GM18870 (cell line): Measurements from ENCODE around the gene EFTUD2.
"Not testable (repeated sequence)": the region's sequence is repeated elsewhere in the genome, so short reads cannot be mapped to it uniquely, and the experiment has no call there.

Source experiments
- ATAC-seq: cut with Tn5 transposase; IDR thresholded peaks from one replicate; pipeline ENCODE4 v1.9.1; 2021; ENCODE audit warnings: moderate library complexity; ENCODE audit not compliant: unreplicated experiment

The EFTUD2 gene

DNA sequence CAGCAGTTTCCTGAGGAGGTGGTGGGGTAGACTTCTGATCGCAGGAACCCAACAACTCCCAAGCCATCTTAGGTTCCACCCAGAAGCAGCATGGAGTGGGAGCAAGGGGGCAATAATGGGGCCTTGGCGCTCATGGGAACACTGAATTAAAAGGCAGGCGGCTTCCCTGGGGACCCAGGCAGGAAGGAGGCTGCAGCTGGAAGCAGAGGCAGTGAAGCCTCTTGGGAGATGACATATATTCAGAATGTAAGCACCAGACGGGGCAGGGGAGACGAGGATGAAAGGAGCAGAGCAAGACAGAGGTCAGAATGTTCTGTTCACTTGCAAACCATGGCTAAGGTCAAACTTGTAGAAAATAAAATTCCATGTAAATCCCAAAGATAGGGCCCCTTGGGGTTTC is 48.6 kb downstream of the EFTUD2 start:
- ATAC-seq: no peak

- ATAC-seq: no peak
Observed at GRCh38 chr17:44850025-44850424, 49.2 kb downstream of the EFTUD2 start.

GRCh38 chr17:44848961-44849489 is 50.2 kb downstream of the EFTUD2 start:
- ATAC-seq: no peak

- ATAC-seq: no peak
Observed at GRCh38 chr17:44848257-44848795, 50.9 kb downstream of the EFTUD2 start.

- no peak for ATAC-seq
Observed at GRCh38 chr17:44847586-44847985, 51.7 kb downstream of the EFTUD2 start, which contains the start of gene HIGD1B. TSS of gene HIGD1B (plus strand) at chr17:44847883. CDS start at chr17:44848153, 270 bp downstream.

DNA sequence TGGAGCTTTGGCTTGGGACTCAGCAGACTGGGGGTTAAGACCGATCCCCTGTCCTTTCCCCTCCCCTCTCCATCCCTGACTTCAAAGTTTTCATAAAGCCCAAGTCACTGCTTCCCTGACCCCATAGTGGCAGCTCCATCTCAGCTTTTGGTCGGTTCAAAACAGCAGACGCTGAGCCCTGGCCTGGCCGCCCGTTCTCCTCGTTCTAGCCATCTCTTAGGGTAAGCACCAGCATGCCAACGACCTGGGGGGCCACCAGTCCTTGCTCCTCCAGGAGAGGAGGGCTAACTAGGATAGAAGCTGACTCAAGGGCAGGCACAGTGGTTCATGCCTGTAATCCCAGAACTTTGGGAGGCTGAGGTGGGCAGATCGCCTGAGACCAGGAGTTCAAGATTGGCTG is 53.0 kb downstream of the EFTUD2 start:
- no peak for ATAC-seq

DNA sequence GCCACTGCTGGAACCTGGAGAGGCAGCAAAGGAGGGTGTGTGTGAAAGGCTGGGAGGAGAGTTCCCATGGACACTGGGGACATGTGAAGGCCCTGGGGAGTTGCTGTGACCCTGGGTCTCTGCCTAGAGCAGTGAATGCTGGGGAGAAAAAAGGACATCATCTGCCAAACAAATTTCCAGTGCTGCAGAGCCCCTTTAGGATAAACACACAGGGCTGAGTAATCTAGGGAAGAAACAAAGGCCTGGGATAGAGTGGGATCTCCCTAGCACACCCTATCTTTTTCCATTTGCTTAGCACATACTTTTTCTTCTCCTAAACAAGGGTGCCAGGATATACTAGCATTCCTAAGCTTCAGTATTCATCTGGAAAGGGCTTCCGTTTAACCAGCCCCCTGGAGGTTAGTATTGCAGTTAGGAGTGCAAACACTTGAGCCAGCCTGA is 54.8 kb downstream of the EFTUD2 start:
- ATAC-seq: no peak

DNA sequence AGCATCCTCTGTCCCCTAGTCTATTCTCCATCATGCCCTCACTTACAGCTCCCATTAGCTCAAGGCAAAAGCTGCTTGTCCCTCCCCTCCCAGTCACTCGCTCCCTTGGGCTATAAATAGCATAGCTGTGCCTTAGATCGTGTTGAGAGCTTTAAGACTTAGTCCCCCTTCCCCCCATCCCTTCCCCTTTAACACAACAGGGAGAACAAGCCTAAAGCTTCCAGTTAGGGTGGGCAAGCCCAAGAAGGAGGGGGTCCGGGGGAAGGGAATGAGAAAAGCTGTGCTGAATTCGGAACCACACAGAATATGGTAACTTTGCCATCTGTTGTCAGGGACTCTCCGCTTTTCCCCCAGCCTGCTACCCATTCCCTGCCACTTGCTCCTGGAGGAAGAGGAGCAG is 56.5 kb downstream of the EFTUD2 start:
- ATAC-seq: no peak

GRCh38 chr17:44840936-44841335 is 58.3 kb downstream of the EFTUD2 start:
- no peak for ATAC-seq

DNA sequence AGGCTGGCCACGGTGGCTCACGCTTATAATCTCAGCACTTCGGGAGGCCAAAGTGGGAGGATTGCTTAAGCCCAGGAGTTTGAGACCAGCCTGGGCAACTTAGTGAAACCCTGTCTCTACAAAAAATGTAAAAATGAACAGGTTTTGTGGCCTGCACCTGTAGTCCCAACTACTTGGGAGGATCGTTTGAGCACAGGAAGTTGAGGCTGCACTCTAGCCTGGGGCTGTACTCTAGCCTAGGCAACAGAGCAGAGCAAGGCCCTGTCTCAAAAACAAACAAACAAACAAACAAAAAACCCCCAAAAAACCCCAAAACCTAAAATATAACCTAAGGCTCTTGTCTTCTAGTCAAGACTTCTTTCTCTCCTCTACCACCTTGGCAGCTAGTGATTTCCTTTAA is 59.0 kb downstream of the EFTUD2 start:
- no peak for ATAC-seq

DNA sequence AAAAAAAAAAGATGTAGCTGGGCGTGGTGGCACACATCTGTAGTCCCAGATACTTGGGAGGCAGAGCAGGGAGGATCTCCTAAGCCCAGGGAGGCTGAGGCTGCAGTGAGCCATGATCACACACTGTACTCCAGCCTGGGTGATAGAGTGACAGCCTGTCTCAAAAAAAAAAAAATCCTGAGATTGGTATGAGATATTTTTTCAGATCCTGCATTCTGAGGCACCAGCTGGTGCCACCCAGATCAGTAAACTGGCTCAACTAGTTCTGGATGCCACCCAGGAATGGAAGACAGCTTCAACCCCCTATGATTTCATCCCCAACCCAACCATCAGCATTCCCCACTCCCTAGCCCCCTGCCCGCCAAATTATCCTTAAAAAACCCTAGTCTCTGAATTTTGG is 62.0 kb downstream of the EFTUD2 start:
- ATAC-seq: no peak

GRCh38 chr17:44832805-44833204 is 66.4 kb downstream of the EFTUD2 start:
- no peak for ATAC-seq

DNA sequence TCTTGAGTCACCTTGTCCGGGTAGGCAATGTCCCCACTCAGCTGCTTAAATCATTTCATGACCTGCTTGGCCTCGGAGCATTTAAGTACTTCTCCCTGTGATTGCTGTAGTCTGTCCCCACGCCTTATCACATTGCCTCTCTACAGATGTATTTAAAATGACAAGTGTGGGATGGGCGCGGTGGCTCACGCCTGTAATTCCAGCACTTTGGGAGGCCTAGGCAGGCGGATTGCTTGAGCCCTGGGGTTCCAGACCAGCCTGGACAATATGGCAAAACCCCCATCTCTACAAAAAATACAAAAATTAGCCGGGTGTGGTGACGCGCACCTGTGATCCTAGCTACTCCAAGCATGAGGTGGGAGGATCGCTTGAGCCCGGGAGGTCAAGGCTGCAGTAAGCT is 67.9 kb downstream of the EFTUD2 start:
- no peak for ATAC-seq

DNA sequence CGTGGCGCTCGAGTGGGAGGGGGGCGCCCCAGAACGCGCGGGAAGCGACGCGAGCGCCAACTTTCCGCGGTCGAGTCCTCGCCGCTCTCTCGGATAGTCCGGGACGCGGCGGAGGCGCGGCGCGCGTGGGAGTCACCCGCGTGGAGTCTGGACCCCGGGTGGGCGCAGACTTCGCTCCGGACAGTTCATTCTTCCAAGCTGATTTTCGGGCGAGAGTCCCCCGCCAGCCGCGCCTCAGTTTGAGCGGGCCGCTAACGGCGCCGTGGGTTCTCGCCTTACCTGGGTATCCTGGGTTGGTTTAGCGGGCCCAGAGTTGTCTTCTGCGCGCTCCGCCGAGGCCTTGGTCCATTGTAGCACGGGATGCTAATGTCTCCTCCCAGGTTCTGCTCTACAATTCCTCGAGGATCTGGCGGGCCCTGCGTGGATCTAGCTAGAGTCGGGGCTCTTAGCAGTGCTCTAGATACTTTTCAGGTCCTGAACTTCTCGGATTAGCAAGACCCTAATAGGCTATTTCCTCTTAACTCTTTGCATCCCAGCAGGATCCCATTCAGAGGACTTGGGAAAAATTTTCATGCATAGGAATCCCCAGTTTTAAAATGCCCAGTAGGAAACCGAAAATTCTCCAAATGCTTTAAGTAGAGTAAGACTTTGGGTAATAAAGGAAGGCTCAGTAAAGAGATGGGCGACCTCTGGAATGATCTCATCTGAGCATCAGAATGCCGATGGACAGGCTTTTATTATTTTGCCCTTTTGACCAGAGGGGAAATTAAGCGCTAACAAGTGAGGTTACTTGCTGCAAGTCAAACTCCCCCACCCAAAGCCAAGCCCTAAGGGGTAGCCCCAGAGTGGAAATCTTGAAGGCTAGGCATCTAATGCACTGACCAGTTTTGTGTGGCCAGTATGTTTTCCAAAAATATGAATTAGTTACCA is 68.6 kb downstream of the EFTUD2 start:
- ATAC-seq: no peak

DNA sequence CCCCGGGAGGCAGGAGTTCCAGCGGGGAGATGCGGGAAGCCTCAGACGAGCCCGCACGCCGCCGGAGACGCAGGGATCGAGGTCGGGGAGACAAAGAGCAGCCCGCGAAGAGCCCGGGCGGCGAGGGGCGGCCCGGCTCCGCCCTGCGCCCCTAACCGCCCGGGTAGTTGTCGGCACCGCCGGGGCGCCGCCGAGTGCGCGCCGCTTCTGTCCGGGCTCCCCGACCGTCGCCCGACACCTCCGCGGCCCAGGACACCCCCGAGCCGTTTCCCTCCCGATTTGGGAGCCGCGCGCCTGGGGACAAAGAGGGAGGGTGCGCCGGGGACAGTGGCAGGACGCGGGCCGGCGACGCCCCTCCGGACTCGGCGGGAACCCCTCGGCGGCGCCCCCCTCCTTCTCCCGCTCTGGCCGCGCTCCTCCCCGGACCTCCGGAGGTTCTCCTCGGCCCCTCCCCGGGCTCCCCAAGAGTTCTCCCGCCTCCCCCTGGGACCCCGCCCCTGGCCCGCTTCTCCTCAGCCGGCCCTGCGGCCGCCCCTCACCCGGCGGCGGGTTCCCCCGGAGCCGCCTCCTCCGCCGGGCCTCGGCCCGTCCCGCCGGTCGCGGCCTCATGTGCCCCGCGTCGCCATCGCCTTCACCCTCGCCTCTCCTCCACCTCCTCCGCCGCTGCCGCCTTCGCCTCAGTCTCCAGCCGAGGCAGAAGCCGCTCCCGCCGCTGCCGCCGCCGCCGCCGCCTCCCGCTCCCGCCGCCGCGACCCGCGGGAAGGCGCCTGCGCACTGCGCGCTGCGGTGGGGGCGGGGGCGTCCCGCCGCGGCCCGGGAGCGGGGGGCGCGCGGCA is 69.5 kb downstream of the EFTUD2 start, which contains the start of gene GJC1:
Gene GJC1 (minus strand): TSS at position 765 of the 836 bp plus-strand sequence. CDS start 24,470 bp downstream, outside the sequence.
- no peak for ATAC-seq

DNA sequence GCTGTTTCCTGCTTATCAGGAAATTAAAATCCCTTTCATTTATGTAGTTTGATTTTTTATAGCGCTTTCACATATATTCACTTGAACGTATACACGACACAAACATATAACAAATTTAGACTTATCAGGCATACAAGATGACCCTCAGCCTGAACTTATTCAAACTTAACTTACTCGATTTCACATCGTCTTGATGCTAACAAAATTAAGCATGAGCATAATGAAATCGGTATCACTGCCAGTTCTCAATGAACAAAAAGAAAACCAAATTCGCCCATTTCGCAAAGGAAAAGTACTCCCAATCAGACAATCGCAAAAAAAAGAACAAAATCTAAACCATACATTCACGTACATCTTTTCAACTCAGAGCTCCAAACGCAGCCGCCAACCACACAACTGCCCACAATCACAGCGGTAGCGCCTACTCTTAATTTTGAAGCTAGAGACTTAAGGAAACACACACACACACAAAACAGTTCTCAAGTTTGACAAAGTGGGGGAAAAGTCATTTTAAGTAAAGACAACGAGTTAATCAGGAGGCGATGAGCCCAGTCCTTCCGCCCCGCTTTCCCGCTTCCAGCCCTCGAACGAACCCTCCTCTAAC is 70.2 kb downstream of the EFTUD2 start:
- ATAC-seq: no peak

DNA sequence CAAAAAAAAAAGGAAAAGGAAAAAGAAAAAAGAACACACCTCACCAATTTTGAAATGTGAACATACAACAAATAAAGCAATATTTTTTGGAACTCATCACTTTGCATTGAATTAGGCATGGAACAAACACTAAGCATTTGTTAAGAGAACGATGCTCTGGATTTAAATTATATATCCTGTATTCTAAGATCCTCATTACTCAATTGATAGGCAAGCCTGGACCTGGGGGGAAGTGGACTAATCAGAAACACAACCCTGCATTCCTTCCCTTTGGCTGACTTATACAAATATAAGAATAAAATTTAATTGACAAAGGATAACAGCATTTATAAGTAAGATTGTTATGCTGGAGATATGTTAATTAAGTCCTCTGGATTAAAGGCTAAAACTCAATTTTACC is 71.4 kb downstream of the EFTUD2 start:
- ATAC-seq: no peak

DNA sequence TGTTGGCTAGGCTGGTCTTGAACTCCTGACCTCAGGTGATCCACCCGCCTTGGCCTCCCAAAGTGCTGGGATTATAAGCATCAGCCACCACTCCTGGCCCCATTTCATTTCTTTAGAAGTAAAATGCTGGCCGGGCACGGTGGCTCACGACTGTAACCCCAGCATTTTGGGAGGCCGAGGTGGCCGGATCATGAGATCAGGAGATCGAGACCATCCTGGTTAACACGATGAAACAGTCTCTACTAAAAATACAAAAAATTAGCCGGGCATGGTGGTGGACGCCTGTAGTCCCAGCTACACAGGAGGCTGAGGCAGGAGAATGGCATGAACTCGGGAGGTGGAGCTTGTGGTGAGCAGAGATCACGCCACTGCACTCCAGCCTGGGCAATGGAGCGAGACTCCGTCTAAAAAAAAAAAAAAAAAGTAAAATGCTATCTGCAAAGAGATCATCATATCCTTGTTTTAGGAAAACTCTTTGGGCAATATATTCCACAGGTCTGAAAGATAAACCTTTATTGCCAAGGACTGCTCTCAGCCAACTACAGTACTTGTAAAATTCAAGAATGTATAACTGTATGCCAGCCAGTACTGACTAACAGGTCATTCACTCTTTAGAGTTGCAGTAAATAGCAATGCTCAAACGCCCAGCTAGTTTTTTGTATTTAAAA is 73.0 kb downstream of the EFTUD2 start:
- ATAC-seq: no peak

- ATAC-seq: not testable (repeated sequence)
Observed at GRCh38 chr17:44825236-44825635, 74.0 kb downstream of the EFTUD2 start.

GRCh38 chr17:44820631-44821212 is 78.5 kb downstream of the EFTUD2 start:
- ATAC-seq: no peak
